GF-D8 (cell line): ENCODE results near the gene ZNF727.
"Not testable (repeated sequence)": the region's sequence is repeated elsewhere in the genome, so short reads cannot be mapped to it uniquely, and the experiment has no call there.

Experiments
- DNase-seq: peaks from one replicate; lab custom pipeline; 2025; lab: John Stamatoyannopoulos, UW

ZNF727 gene

DNA sequence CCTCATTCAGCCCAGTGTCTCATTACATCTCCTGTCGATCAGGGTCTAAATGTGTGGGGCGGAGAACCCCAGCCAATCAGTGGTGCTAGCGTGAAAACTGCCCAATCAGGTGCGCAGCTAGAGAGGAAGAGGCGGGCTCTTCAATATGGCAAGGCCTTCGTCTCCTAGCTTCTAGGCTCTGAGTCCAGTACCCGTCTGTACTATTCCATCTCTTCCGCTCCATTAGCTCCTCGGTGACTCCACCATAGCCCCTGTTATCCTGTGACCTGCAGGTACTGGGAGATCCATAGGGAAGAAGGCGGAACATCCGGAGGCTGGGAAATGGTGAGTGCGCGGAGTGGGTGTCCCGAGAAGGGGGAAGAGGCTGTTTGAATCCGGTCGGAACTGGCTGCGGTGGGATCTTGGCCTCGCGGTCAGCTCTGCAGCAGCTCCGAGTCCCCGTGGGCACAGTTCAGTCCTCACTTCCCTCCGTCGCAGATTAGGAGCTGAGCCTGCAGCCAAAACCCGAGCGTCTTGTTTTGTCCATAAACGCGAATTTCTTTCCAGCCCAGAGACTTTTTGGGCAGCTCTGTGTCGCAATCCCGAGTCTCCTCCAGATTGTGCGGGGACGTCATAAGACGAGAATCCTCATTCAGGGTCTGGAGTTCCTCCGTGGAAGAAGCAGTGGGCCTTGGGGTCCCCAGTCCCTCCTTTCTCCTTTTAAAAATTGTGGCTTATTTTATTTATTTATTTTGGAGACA, at the start of gene ZNF727:
Gene ZNF727, plus strand, starts transcription at position 134 of the 740 bp plus-strand sequence. Its CDS starts 188 bp downstream, at position 322.
- DNase-seq = no peak

DNA sequence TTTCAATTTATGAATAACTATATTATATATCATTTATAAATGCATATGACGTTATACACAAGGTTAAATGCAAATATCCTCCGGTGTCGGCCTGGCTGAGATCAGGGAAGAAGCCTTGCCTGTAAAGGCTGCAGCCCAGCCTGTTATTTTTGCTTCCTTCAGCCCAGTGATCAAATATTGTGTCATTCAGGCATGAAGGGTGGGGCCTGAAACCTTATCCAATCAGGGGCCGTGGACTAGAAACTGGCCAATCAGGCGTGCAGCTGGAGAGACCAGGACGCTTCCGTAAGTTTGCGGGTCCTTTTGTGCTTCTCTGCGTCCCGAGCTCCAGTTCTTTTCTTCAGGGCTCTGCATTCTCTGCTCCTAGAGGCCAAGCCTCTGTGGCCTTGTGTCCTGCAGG, 46.7 kb upstream of the ZNF727 start, which contains the start of gene ZNF722:
Gene ZNF722, plus strand, starts transcription at position 301 of the 400 bp plus-strand sequence. CDS start 113 bp downstream, outside the sequence.
- no peak for DNase-seq

DNA sequence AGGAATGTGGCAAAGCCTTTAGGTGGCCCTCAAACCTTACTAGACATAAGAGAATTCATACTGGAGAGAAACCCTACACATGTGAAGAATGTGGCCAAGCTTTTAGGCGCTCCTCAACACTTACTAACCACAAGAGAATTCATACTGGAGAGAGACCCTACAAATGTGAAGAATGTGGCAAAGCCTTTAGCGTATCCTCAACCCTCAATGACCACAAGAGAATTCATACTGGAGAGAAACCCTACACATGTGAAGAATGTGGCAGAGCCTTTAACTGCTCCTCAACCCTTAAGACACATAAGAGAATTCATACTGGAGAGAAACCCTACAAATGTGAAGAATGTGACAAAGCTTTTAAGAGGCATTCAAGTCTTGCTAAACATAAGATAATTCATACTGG, 29.7 kb upstream of the ZNF727 start:
- not testable (repeated sequence) for DNase-seq

GRCh38 chr7:64035388-64035787, 9.8 kb upstream of the ZNF727 start:
- no peak for DNase-seq

DNA sequence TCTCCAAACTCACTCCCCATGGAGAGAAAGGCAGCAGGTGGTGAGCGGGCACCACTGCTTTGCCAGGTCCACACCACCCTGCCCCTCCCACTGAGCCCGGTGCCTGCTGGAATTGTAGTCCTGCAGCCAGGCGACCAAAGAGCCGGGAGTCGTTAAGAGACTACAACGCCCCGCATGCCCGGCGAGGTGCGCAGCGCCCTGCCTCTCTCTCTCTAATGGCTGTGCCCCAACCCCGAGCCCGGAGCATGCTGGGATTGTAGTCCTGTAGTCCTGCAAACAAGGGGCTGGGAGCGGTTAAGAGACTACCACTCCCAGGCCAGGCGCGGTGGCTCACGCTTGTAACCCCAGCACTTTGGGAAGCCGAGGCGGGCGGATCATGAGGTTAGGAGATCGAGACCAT, 8.1 kb upstream of the ZNF727 start:
- DNase-seq = no peak

DNA sequence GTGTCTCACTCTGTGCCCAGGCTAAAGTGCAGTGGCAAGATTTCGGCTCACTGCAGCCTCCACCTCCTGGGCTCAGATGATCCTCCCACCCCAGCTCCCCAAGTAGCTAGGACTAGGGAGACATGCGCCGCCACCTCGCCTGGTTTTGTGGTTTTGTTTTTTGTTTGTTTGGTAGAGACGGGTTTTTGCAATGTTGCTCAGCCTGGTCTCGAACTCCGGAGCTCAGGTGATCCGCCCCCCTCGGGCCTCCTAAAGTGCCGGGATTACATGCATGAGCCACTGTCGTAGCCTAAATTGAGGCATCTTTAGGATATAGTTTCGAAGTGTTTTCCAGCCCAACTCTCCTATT, 781 bp downstream of the ZNF727 start:
- no peak for DNase-seq

GRCh38 chr7:64077837-64078698, 32.8 kb downstream of the ZNF727 start:
- DNase-seq = not testable (repeated sequence)

- no peak for DNase-seq
Measured at GRCh38 chr7:64078699-64078994, 33.4 kb downstream of the ZNF727 start.

- no peak for DNase-seq
Measured at GRCh38 chr7:64087501-64087900, 42.3 kb downstream of the ZNF727 start.

DNA sequence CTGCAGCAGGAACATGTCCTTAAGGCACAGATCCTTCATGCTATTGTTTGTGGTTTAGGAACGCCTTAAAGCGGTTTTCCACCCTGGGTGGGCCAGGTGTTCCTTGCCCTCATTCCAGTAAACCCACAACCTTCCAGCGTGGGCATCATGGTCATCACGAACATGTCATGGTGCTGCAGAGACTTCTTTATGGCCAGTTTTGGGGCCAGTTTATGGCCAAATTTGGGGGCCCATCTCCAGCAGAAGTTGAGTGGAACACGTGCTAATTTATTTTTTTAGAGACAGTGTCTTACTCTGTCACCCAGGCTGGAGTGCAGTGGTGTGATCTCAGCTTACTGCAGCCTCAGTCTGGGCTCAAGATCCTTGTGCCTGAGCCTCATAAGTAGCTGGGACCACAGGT, 43.6 kb downstream of the ZNF727 start:
- not testable (repeated sequence) for DNase-seq
